Caco-2 (cell line): ENCODE results near the gene SLC43A2. TPM values are rescaled to one million over a fixed set of nuclear protein-coding genes. Genes with fewer than 3 reads are reported as not detected.

Experiments
- BruUV-seq: library from RNA; stranded (reverse); fragments of 400-500 nt; replicated peaks from 2 replicates; lab custom pipeline; 2021; lab: Mats Ljungman, UMichigan
- CTCF ChIA-PET: fragments of 300-600 bp; sonication (Branson Sonifier 250); formaldehyde crosslinking; loops from one replicate; lab custom pipeline; 2022; ENCODE audit warnings: antibody characterized with exemption; lab: Charles Lee
- POLR2A ChIA-PET: fragments of 300-600 bp; sonication (Branson Sonifier 250); formaldehyde crosslinking; loops from one replicate; lab custom pipeline; 2022; ENCODE audit warnings: antibody characterized with exemption; lab: Charles Lee
- DNase-seq, 2 experiments: peaks; one replicate each; pipeline versions ENCODE4 v3.0.0 to v3.0.0-alpha.2; 2020 to 2022
- H3K27me3 ChIP-seq: replicated peaks from 2 replicates; pipeline ENCODE4 v1.6.0; 2011; ENCODE audit warnings: low read length; ENCODE audit not compliant: control insufficient read depth, insufficient read depth
- H3K36me3 ChIP-seq: 2 replicates; pipeline ENCODE4 v1.5.1; 2011; ENCODE audit warnings: low read length; ENCODE audit not compliant: control insufficient read depth, insufficient read depth
- H3K4me1 ChIP-seq: fragments of 250-450 bp; sonication (Bioruptor Pico); 2 replicates; pipeline ENCODE4 v1.5.1; 2020; ENCODE audit warnings: mild to moderate bottlenecking
- H3K4me3 ChIP-seq: 2 replicates; pipeline ENCODE4 v1.5.1; 2011; ENCODE audit warnings: low read depth, mild to moderate bottlenecking, control low read depth, low read length
- H3K9me3 ChIP-seq: fragments of 250-450 bp; sonication (Bioruptor Pico); 2 replicates; pipeline ENCODE4 v1.5.1; 2020; ENCODE audit warnings: mild to moderate bottlenecking, moderate library complexity
- H3K27ac Mint-ChIP-seq: one replicate; pipeline ENCODE4 v1.8.0; 2022; ENCODE audit warnings: mixed read lengths; ENCODE audit not compliant: unreplicated experiment
- H3K27me3 Mint-ChIP-seq: one replicate; pipeline ENCODE4 v1.8.0; 2022; ENCODE audit warnings: mixed read lengths; ENCODE audit not compliant: insufficient read depth, unreplicated experiment
- H3K36me3 Mint-ChIP-seq: one replicate; pipeline ENCODE4 v1.8.0; 2022; ENCODE audit warnings: mild to moderate bottlenecking, mixed read lengths; ENCODE audit not compliant: insufficient read depth, unreplicated experiment
- H3K4me1 Mint-ChIP-seq: one replicate; pipeline ENCODE4 v1.8.0; 2022; ENCODE audit warnings: low read depth, mixed read lengths; ENCODE audit not compliant: unreplicated experiment
- H3K4me3 Mint-ChIP-seq: one replicate; pipeline ENCODE4 v1.8.0; 2022; ENCODE audit warnings: mild to moderate bottlenecking, moderate library complexity, mixed read lengths; ENCODE audit not compliant: unreplicated experiment
- H3K9me3 Mint-ChIP-seq: one replicate; pipeline ENCODE4 v1.8.0; 2022; ENCODE audit warnings: mixed read lengths; ENCODE audit not compliant: unreplicated experiment
- CTCF ChIP-seq, 2 experiments: fragments of 200-600 bp in 1 of 2; IDR thresholded peaks; 1 replicate in 1 of 2; 2 replicates in 1 of 2; pipeline versions ENCODE4 v1.5.1 to v1.8.0; 2011 to 2022; ENCODE audit warnings: antibody characterized with exemption in 1 of 2, control low read depth in 1 of 2, inconsistent platforms in 1 of 2, low read depth in 1 of 2, low read length in 1 of 2, mild to moderate bottlenecking in 1 of 2, moderate library complexity in 1 of 2; ENCODE audit not compliant: insufficient read depth in 1 of 2, severe bottlenecking in 1 of 2, unreplicated experiment in 1 of 2
- intact Hi-C: fragments of 100-400 bp; cut with micrococcal nuclease; formaldehyde crosslinking; loops from one replicate; pipeline ENCODE4 v1.10.0; 2022; ENCODE audit not compliant: unreplicated experiment
- total RNA-seq: library from RNA; stranded (reverse); gene quantifications from 2 replicates; pipeline ENCODE4 v1.2.3, GENCODE V29; 2022

Gene SLC43A2
- total RNA-seq, 1 experiment from 2014 or later = 33.9 TPM

- Mint-ChIP-seq H3K27ac (peak overlapping the region; percentile 35), H3K27me3 (no peaks in the 10 kb centered on the region), H3K9me3 (no peaks in the 10 kb centered on the region), H3K4me1 (peaks cover 6% of the 10 kb centered on the region), H3K4me3 (peak overlapping the region; percentile 73), H3K36me3 (peaks cover 47% of the 10 kb centered on the region)
- Histone ChIP-seq H3K4me1 (peaks cover 10% of the 10 kb centered on the region; the same call in 1 of the 2 replicates), H3K27me3 (no peaks in the 10 kb centered on the region), H3K36me3 (peaks cover 16% of the 10 kb centered on the region), H3K9me3 (no peaks in the 10 kb centered on the region), H3K4me3 (peak overlapping the region; percentile 82)
- peak; percentile 84 to 87 for DNase-seq
- CTCF ChIA-PET = interaction anchor here (0.6 to 2.0 kb wide), 18 partner anchors 14 to 314 kb away, joined by 3 to 14 read pairs (median 5); partner anchors contain the start of genes INPP5K, PRPF8 and SLC43A2
- POLR2A ChIA-PET = interaction anchor here (0.6 to 2.0 kb wide), 13 partner anchors 11 to 133 kb away, joined by 3 to 12 read pairs (median 4); partner anchors contain the start of genes INPP5K and PITPNA
- intact Hi-C loops = no loop called here
- no TSS peak for BruUV-seq
- peak; percentile 54 to 69 for TF ChIP-seq CTCF (IDR thresholded peaks at IDR 0.05; ENCODE audit: insufficient read depth in 1 of 2, low read depth in 1 of 2, low read length in 1 of 2, severe bottlenecking in 1 of 2, unreplicated experiment in 1 of 2)
Measured at GRCh38 chr17:1648963-1649843, 20.6 kb upstream of the SLC43A2 start.

DNA sequence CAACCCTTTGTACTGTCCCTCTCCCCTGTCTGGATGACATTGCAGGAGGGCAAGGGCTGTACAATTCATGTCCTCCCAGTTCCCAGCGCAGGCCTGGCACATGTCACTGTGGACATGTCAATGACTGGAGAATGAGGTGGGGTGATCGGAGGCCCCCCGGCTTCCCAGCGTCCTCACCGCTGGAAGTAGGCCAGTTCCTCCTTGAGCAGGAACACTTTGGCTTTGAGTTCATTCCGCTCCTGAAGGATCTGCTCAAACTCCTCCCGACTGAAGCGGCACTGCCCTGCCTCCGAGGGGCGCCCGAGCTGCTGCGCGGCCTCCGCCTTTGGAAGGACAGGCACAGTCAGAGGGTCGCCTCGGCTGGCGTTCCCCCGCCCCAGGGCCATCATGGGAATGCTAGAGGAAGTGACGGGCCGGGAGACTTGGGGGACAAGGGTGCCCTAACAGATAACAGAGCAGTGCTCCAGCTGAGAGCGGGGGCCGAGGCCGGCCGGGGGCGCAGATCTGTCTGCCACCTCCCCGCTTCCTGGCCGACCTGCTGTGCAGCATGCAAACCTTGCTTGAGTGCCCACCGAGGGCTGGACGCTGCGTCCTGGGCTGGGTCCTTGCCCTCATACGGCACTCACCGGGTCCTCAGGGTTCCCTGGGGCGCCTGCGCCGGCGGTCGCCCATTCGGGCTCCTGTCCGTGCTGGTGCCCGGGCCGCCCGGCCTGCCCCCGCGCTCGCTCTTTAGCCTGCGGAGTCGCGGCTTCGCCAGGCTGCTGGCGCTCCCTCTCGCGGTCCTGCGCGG is 19.7 kb upstream of the SLC43A2 start:
- no peaks in the 10 kb centered on the region for H3K27me3 Mint-ChIP-seq
- peaks cover 18% of the 10 kb centered on the region; the same call in 1 of the 2 replicates for H3K4me1 ChIP-seq
- no peaks in the 10 kb centered on the region for H3K9me3 Mint-ChIP-seq
- H3K9me3 ChIP-seq = no peaks in the 10 kb centered on the region
- peak overlapping the region; percentile 73 for H3K4me3 Mint-ChIP-seq
- no peak overlapping the region for H3K27ac Mint-ChIP-seq
- CTCF ChIA-PET = interaction anchor here (0.6 to 2.0 kb wide), 9 partner anchors 15 to 212 kb away, joined by 3 to 14 read pairs (median 5); partner anchors contain the start of genes INPP5K, PRPF8 and SLC43A2
- H3K4me1 Mint-ChIP-seq = peaks cover 6% of the 10 kb centered on the region
- peaks cover 44% of the 10 kb centered on the region for H3K36me3 Mint-ChIP-seq
- TF ChIP-seq CTCF (IDR thresholded peaks at IDR 0.05; ENCODE audit: insufficient read depth in 1 of 2, low read depth in 1 of 2, low read length in 1 of 2, severe bottlenecking in 1 of 2, unreplicated experiment in 1 of 2) = no peak
- BruUV-seq = no TSS peak
- H3K36me3 ChIP-seq = peaks cover 15% of the 10 kb centered on the region
- intact Hi-C loops = no loop called here
- POLR2A ChIA-PET = interaction anchor here (1.2 to 2.0 kb wide), 6 partner anchors 20 to 132 kb away, joined by 3 to 12 read pairs (median 6); partner anchors contain the start of genes INPP5K and PITPNA
- no peak overlapping the region for H3K4me3 ChIP-seq
- DNase-seq = no peak
- no peaks in the 10 kb centered on the region for H3K27me3 ChIP-seq

DNA sequence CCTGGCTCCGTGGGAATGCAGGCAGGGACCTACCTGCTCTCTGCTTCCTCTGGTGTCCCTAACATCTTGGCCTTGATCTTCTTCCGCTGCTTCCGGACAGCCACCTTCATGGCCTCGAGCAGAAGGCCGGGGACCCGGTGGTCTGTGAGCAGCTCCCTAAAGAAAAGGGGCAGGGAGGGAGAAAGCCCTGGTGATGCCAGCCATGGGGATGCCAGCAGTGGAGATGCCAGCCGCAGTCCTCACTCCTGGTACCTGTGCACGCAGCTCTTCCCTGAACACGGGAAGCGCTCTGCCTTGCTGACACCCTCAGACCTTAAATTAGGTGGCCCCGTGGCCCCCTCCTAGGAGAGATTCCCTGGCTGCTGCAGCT is 19.2 kb upstream of the SLC43A2 start:
- H3K4me3 Mint-ChIP-seq = peak overlapping the region; percentile 16
- no TSS peak for BruUV-seq
- Histone ChIP-seq H3K4me3 (no peak overlapping the region), H3K4me1 (peaks cover 18% of the 10 kb centered on the region; the same call in 1 of the 2 replicates), H3K27me3 (no peaks in the 10 kb centered on the region), H3K9me3 (no peaks in the 10 kb centered on the region), H3K36me3 (peaks cover 14% of the 10 kb centered on the region)
- no peak for DNase-seq
- H3K9me3 Mint-ChIP-seq = no peaks in the 10 kb centered on the region
- H3K27ac Mint-ChIP-seq = no peak overlapping the region
- H3K36me3 Mint-ChIP-seq = peaks cover 38% of the 10 kb centered on the region
- H3K27me3 Mint-ChIP-seq = no peaks in the 10 kb centered on the region
- ChIA-PET CTCF (interaction anchor here (1.1 to 2.0 kb wide), 3 partner anchors 36 to 131 kb away, joined by 3 to 6 read pairs (median 5); partner anchors contain the start of genes INPP5K and PRPF8), POLR2A (no interaction called here)
- peaks cover 6% of the 10 kb centered on the region for H3K4me1 Mint-ChIP-seq
- intact Hi-C loops = no loop called here
- no peak for TF ChIP-seq CTCF (IDR thresholded peaks at IDR 0.05; ENCODE audit: insufficient read depth in 1 of 2, low read depth in 1 of 2, low read length in 1 of 2, severe bottlenecking in 1 of 2, unreplicated experiment in 1 of 2)
